Sciatic nerve (tissue), 2 donors: Measurements from ENCODE around the gene LYSMD4. TPM values are rescaled to one million over a fixed set of nuclear protein-coding genes. Genes with fewer than 3 reads are reported as not detected.
A peak's percentile ranks its signal among the peaks of the same experiment; 100 is the strongest.

Experiments
- ATAC-seq: fragments of 200-7000 bp; cut with Tn5 transposase; one replicate; pipeline ENCODE4 v1.9.1; 2020; ENCODE audit warnings: mild to moderate bottlenecking, moderate library complexity
- DNase-seq: peaks from one replicate; pipeline ENCODE4 v3.0.0-alpha.2; 2020; ENCODE audit warnings: low spot score
- intact Hi-C: fragments of 100-400 bp; cut with DNase I; formaldehyde crosslinking; loops from one replicate; pipeline ENCODE4 v1.14.2; 2022
- total RNA-seq: library from RNA; stranded (reverse); fragmentation: NEBNext Ultra II Directional; extraction: Animal tissue kit (Norgen Biotek cat#: 25700); gene quantifications from one replicate; pipeline ENCODE4 v1.2.1, GENCODE V29; 2021
- donor health status: DM: no; HTN: no; CAD: no.
- donor health status: DM: no; HTN: no; CAD: no.

The LYSMD4 gene
- total RNA-seq, 1 donor from 2014 or later, result 16.0 TPM

DNA sequence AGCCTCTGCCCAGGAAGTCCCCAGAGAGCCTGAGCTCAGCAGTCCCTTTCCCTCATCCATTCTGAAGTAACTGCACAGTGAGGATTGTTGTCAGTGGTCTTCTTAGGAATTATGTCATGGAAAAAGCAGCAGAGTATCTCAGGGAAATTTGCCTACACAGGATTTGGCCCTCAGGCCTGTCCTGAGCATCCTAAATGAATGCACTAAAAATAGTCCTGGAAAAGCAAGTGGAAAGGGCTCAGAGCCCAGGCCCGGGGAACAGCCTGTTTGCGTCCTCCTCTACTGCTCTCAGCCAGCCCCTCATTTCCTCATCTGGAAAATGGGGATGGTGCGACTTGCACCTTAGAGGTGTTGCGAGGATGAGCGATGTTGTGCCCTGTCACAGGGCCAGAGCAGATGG, 21.6 kb downstream of the LYSMD4 start:
- ATAC-seq, result no peak
- DNase-seq, result no peak
- intact Hi-C loops, result no loop called here

DNA sequence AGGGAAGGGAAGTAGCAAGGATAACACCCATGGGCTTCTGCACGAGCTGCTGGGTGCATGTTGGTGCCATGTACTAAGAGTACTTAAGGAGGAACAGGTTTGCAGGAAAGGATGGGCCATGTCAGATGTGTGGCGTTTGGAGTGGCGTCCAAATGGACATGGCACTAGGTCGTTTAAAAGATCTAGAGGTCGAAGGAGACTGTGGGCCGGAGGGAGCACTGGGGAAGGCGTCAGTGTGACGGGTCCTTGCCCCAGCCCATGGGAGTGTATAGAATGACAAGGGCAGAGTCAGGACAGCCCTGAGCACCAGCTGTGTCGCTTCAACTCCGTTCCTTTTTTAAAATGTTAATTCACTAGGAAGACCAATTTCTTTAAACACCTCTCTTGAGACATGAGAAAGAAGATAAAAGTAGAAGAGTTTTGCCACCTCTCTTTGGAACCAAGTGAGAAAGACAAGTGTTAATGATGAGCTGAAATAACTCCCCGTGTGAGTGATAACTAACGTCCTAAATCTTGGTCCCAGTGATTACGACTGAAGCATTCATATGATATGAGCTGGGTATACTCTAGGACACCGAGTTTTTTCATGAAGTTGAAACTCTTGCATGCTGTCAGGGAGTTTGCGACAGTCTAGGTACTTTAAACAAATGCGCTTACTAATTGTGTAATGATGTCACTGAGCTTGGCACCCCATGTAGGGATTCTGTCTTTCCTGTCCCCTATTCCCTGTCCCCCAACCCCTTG, 23.8 kb downstream of the LYSMD4 start:
- intact Hi-C loops, result loop anchor here (5.0 kb wide), 1 partner anchor 422 kb away; no protein-coding TSS in a partner anchor
- ATAC-seq (no peak), DNase-seq (no peak)

DNA sequence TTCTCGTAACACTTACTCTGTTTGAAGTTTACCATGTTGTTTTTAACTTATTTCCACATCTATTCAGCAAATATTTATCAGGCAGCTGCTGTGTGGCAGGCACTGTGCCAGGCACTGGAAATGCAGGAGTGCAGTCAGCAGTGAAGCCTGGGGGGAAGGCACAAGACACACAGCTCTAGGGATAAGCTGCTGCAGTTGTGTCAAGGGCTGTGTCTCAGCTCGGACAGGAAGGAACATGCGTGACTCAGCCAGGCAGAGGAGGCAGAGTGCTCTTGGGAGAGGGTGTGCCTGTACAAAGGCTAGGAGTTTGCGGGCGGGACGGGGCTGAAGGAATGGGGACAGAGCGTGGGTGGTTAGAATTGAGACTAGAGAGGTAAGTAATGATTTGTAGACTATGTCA, 24.7 kb downstream of the LYSMD4 start:
- intact Hi-C loops, result loop anchor here (5.0 kb wide), 1 partner anchor 421 kb away; no protein-coding TSS in a partner anchor
- DNase-seq, result peak; percentile 69
- peak; percentile 85 for ATAC-seq

DNA sequence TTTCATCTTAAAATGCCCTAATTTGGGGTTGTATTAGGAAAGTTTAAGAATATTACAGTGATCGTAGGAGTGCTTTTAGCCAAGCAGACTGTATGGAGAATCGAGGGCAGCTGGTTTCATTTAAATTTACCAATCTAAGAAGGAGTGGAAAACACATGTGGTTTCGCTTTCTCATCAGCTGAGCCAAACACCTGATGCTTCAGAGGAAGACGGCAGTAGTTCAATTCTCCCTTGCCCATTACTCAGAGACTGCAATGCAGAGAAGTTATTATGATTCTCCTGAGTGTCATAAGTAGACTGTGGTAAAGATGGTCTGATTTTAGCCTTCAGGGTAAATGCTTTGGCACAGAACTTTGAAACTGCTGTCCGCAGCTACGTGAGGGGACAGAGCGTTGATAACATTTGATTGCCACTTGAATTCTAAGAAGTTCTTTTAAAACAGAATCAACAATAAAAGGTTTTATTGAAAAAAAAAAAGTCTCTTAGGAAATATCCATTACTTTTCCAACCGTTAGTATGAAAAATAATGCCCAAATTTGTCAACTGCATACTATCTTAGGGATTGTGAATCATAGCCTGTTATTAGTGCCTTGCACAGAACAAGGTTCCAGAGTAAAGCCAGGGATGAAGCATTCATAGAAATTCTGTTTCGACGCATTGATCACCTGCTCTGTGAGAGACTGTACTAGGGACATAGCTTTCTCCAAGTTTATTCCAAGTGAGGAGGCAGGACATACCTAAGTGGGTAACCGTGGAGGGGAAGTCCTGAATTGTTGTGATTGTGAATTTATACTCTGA, 25.6 kb downstream of the LYSMD4 start:
- ATAC-seq (peak; percentile 53), DNase-seq (no peak)
- intact Hi-C loops, result loop anchor here (5.0 kb wide), 1 partner anchor 420 kb away; no protein-coding TSS in a partner anchor

DNA sequence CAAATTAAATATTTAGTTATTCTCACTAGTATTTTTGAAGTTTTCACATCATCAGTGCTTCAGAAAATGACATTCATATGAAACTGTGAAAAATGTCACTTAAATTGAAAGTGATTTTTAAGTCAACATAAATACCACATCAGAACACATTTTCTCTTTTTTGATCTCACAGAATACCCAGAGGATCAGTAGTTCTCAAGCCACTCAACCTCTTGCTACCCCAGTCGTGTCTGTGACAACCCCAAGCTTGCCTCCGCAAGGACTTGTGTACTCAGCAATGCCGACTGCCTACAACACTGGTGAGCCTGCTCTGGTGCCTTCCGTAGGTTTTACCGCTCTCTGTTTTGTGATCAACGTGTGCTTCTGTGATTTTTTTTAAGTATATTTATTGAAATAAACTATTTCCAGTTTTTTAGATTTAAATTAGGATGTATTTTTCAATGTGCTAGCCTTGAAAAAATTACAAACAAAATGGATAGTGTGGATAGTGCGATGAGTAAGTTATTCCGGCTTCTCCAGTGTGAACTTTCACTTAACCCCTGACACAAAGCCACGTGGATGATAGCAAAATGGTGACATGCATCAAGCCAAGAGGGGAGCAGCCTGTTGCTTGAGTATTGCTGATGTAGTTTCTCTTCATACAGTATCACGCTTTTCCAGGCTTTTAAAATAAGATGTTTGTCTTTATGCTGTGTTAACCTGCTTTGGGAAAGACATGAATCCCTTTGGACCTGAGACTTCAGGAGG, 26.5 kb downstream of the LYSMD4 start:
- DNase-seq (no peak), ATAC-seq (no peak)
- intact Hi-C loops, result loop anchor here (5.0 kb wide), 1 partner anchor 419 kb away; no protein-coding TSS in a partner anchor

DNA sequence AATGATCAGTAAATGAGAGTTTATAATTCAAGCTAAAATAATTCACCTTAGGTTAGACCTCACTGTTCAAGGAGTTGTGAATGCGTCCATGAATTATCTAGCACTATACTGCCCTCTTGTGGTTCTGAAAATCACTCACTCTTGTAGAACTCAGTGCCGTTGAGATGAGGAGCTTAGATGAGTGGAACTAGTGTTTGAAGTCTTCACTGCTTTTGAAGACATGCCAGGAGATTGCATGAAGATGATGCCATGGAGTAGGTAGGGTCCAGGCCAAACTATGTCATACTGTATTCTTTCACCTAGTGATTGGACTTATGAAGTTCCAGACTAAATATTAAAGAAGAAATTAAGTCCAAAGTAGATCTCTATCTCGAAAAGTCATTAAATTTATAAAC, 28.8 kb downstream of the LYSMD4 start:
- intact Hi-C loops, result no loop called here
- ATAC-seq (peak; percentile 88), DNase-seq (no peak)

DNA sequence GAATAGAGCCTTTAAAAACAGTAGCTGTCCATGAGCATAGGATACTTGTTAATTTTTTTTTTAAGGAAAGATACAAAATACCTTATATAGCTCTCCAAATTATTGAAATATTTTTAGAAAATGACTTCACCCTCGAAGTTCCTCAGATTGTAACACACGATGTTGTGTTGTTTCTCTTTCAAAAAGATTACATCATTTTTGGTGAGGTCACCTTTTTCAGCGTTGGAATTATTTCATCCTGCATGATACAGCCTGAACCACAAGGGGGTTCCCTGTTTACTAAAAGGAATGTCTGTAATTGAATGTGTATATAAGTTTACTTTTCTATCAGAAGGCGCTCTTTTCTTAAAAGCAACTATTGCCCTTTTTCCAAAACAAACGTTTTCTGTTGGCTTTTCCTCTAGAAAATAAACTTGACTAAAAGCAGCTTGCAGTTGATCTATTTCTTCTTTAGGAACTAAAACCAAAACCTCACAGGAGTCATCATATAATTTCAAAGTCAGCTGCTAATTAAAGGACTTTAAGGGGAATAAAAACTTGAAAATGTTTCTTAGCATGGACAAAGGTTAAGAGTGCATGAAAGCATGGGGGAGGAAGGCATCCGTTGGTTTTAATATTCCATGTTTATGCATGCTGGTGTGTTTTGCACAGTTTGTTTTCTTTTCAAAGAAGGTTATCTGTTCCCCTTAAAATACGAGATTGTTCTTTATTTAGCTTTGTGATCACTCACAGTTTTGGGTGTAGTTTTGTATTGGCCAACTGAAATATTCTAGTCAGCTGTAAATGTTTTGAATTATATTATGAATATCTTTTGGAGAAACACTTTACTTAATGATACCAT, 29.4 kb downstream of the LYSMD4 start:
- DNase-seq (no peak), ATAC-seq (peak; percentile 82)
- intact Hi-C loops, result no loop called here

DNA sequence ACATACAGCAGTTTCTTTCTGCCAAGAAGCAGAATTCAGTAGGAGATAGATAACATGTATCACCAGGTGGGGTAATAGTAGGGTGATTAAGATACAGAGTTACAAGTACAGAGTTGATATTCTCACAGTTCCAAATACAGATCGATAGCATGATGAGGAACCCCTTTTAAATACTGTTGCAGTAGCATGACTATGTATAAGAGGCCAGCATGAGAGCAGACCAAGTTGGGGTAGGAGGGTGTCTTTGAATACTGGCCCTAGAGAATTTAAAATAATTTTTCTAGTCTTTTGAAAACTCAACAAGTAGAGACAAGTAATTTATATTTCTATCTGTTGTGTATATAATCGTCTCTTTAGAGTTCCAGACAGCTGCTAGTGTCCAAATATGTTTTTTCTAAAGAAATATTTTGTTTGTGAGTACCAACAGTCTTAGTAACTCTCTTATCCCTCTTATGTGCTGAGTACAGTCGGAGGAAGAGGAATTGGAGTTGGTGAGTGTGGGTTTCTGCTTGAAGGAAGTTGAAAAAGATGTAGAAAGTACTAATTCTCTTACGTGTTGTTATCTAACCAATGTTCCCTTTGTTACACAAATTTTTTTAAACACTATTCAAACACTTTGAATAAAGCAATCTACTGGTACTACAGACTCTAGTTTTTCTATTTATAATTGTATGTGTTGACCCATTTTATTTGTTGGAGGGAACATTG, 30.2 kb downstream of the LYSMD4 start:
- intact Hi-C loops, result no loop called here
- DNase-seq (no peak), ATAC-seq (peak; percentile 24)

DNA sequence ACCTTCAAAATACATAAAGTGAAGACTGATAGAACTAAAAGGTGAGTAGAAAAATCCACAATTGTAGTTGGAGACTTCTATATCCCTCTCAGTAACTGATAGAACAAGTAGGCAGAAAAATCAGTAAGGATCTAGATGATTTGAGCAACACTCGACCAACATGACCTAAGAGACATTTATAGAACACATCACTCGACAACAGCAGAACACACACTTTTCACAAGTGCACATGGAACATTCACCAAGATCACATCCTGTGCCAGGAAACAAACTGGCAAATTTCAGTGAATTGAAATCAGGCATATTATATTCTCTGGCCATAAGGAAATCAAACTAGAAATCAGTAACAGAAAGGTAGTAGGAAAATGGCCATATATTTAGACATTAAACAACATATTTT, 37.1 kb downstream of the LYSMD4 start:
- no peak for ATAC-seq
- intact Hi-C loops, result no loop called here
- DNase-seq, result no peak

DNA sequence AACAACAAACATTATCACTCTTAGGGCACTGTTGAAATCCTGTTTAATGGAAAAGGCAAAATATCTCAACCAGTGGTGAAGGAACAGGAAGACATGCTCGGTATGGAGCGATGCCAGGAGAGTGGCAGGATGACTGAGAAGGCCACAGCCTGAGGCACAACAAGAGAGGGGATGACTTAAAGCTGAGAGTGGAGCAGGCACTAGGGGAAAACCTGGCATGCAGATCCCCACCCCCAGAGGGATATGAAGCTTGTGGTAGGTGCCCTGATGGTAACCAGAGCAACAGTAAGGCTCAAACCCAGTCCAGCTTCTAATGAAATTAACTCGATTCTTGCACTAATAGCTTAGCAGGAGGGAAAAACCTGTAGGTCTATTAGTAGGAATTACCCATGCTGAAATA, 40.4 kb downstream of the LYSMD4 start:
- intact Hi-C loops, result no loop called here
- DNase-seq, result no peak

DNA sequence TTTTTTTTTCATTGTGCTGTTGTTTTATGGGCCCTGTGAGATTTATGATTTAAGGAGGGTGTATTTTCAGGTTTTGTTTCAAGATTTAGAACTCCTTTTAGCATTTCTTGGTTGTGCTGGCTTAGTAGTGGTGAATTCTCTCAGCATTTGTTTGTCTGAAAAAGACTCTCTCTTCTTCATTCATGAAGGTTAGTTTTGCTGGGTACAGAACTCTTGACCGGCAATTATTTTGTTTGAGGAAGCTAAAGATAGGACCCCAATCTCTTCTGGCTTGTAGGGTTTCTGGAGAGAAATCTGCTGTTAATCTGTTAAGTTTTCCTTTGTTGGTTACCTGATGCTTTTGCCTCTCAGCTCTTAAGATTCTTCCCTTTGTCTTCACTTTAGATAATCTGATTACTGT, 46.9 kb downstream of the LYSMD4 start:
- no peak for DNase-seq
- intact Hi-C loops, result no loop called here
- ATAC-seq, result no peak

More for the DNA sequence above, 40.4 kb downstream of the LYSMD4 start:
- ATAC-seq, result no peak

DNA sequence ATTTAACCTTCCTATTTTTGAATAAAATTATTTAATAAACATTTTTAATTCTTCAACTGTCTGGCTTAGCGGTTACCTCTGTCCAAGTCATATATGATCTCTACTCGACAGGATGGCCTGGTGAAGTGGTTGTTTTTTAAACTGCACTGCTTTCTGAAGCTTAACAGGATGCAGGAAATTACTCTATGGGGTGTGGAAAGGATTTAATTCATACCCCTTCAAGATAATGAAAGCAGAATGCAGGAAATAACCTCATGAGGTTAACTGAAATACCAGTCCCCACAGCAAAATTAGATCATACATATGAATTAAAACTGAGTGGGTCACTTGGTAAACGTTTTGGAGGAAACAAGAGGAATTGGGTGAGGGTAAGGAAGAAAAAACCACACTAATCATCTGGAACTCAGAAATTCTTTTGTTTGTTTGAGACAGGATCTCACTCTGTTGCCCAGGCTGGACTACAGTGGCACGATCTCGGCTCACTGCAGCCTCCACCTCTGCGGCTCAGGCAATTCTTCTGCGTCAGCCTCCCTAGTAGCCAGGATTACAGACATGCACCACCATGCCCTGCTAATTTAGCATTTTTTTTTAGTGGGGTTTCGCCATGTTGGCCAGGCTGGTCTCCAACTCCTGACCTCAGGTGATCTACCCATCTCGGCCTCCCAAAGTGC, 50.1 kb downstream of the LYSMD4 start:
- ATAC-seq, result no peak

DNA sequence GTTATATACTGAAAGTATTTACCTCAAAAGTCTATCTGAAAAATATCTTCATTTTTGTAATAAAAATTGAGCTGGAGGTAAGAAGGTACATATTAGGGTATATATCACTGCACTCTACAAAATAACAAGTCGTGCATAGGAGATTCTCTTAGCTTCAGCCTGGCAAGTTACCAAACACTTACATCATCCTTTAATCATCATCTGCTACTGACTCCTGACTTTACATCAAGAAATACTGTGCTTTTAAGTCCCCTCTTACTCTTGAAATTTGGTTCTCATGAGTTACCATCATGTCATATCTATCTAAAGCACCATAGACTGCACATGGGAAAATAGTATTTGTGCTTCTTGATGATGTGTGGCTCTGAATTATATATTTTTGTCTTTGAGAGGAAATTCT, 50.8 kb downstream of the LYSMD4 start:
- no peak for ATAC-seq
- intact Hi-C loops, result loop anchor here (5.0 kb wide), 1 partner anchor 1565 kb away; no protein-coding TSS in a partner anchor
- DNase-seq, result no peak

More for the DNA sequence above, 50.1 kb downstream of the LYSMD4 start:
- intact Hi-C loops, result loop anchor here (5.0 kb wide), 1 partner anchor 1564 kb away; no protein-coding TSS in a partner anchor
- no peak for DNase-seq

DNA sequence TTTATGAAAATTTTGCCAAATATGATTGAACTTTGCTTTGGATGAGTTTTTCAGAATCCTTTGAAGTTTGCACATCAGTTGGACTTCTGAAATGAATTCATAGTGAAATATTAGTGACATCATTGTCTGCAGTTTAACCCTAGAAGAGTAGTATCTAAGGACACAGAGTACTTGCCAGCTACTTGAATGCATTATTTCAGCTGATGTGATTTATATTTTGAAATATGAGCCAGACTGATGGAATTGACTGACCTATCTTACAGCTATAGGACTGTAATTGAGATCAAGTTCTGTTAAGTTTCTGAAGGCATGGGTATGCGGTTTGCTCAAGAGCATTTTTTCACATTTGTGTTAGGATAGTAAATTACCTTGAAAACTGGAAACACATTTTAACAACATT, 51.2 kb downstream of the LYSMD4 start:
- DNase-seq, result no peak
- ATAC-seq, result no peak
- intact Hi-C loops, result loop anchor here (5.0 kb wide), 1 partner anchor 1565 kb away; no protein-coding TSS in a partner anchor

DNA sequence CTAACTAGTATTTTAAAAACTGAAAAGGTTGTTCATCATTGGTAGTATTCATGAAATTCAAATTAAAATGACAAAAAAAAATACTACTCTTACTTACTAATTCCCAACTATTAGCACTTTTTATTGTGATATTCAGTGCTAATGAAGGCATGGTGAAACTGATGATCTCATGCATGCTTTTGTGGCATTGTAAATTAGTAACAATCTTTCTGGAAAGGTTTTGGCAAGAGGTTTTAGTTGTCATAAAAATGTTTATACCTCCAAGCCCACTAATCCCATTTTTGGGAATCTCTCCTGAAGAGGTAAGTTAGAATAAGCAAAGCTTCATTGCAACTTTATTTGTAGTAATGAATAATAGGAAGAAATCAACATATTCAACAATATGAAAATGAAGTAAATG, 53.0 kb downstream of the LYSMD4 start:
- ATAC-seq (no peak), DNase-seq (no peak)
- intact Hi-C loops, result loop anchor here (5.0 kb wide), 1 partner anchor 1567 kb away; no protein-coding TSS in a partner anchor

DNA sequence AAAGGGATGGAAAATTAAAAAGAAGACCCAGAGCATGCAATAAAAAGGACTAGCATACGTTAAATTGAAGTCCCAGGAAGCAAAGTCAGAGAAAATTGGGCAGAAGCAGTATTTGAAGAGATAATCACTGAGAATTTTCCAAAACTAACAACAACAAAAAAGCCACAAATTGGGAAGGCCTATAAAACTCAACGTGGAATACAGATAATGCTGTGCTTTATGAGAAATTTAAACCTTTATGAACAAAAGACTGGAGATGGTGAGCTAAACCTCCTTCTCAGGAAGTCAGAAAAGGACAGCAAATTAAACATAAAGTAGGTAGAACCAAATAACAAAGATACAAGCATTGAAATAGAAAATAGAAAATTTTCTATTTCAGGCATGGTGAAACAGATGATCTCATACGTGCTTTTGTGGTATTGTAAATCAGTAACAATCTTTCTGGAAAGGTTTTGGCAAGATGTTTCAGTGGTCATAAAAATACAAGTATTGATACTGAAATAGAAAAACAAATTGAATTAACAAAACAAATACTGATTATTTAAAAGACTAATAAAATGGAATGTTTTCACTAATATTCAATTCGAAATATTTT, 55.6 kb downstream of the LYSMD4 start:
- ATAC-seq (no peak), DNase-seq (no peak)
- intact Hi-C loops, result no loop called here
